WTC11 (cell line): ENCODE measurements around the gene ARHGAP10. TPM values are rescaled to one million over a fixed set of nuclear protein-coding genes. Genes with fewer than 3 reads are reported as not detected.

Source experiments
- ATAC-seq: fragments of 200-7000 bp; cut with Tn5 transposase; 2 replicates; pipeline ENCODE4 v1.10.0; 2021; ENCODE audit warnings: mild to moderate bottlenecking, moderate library complexity
- CTCF ChIA-PET: fragments of 300-600 bp; sonication (Branson Sonifier 250); formaldehyde crosslinking; loops from one replicate; lab custom pipeline; 2021; ENCODE audit warnings: antibody characterized with exemption; lab: Charles Lee
- POLR2A ChIA-PET: fragments of 350-600 bp; sonication (Branson Sonifier 250); formaldehyde crosslinking; loops from one replicate; lab custom pipeline; 2021; ENCODE audit warnings: antibody characterized with exemption; lab: Charles Lee
- DNase-seq: peaks from one replicate; pipeline ENCODE4 v3.0.0; 2021; ENCODE audit warnings: low spot score
- H3K27ac Mint-ChIP-seq: 2 replicates; pipeline ENCODE4 v1.8.0; 2021; ENCODE audit warnings: mixed read lengths
- H3K27me3 Mint-ChIP-seq: 2 replicates; pipeline ENCODE4 v1.8.0; 2021; ENCODE audit warnings: low read depth, mild to moderate bottlenecking, moderate library complexity, mixed read lengths
- H3K36me3 Mint-ChIP-seq: 2 replicates; pipeline ENCODE4 v1.8.0; 2021; ENCODE audit warnings: mixed read lengths
- H3K4me1 Mint-ChIP-seq: 2 replicates; pipeline ENCODE4 v1.8.0; 2022; ENCODE audit warnings: mixed read lengths
- H3K4me3 Mint-ChIP-seq: 2 replicates; pipeline ENCODE4 v1.8.0; 2021; ENCODE audit warnings: mild to moderate bottlenecking, moderate library complexity, mixed read lengths
- H3K9me3 Mint-ChIP-seq: 2 replicates; pipeline ENCODE4 v1.8.0; 2021; ENCODE audit warnings: mixed read lengths
- ATF1 ChIP-seq: sonication (generic); formaldehyde crosslinking; IDR thresholded peaks from 2 replicates; pipeline ENCODE4 v1.8.1; 2023; ENCODE audit warnings: mild to moderate bottlenecking, moderate library complexity, missing genetic modification reagents
- ELF4 ChIP-seq: sonication (generic); formaldehyde crosslinking; IDR thresholded peaks from 2 replicates; pipeline ENCODE4 v1.8.1; 2022; ENCODE audit warnings: low read depth, mild to moderate bottlenecking, moderate library complexity, missing genetic modification reagents
- ETV6 ChIP-seq: sonication (generic); formaldehyde crosslinking; IDR thresholded peaks from 2 replicates; pipeline ENCODE4 v1.8.1; 2022; ENCODE audit warnings: mild to moderate bottlenecking, missing genetic modification reagents
- GRHL2 ChIP-seq: fragments of 250-450 bp; sonication (Bioruptor Pico); IDR thresholded peaks from 2 replicates; pipeline ENCODE4 v1.8.0; 2022; ENCODE audit warnings: mild to moderate bottlenecking, moderate library complexity; ENCODE audit not compliant: insufficient replicate concordance, severe bottlenecking
- GTF2I ChIP-seq: fragments of 250-450 bp; sonication (Bioruptor Pico); conservative IDR thresholded peaks from 2 replicates; pipeline ENCODE4 v1.4.0; 2021; ENCODE audit warnings: mild to moderate bottlenecking
- JAZF1 ChIP-seq: fragments of 250-450 bp; sonication (Bioruptor Pico); IDR thresholded peaks from 2 replicates; pipeline ENCODE4 v1.9.0; 2021; ENCODE audit warnings: moderate library complexity, mild to moderate bottlenecking, inconsistent platforms
- KAT7 ChIP-seq: sonication (generic); formaldehyde crosslinking; IDR thresholded peaks from 2 replicates; pipeline ENCODE4 v1.8.1; 2023; ENCODE audit warnings: missing genetic modification reagents, mild to moderate bottlenecking, borderline replicate concordance
- MYBL2 ChIP-seq: sonication (generic); formaldehyde crosslinking; IDR thresholded peaks from 2 replicates; pipeline ENCODE4 v1.8.1; 2023; ENCODE audit warnings: mild to moderate bottlenecking, moderate library complexity, missing genetic modification reagents
- RORB ChIP-seq: fragments of 250-450 bp; sonication (Bioruptor Pico); IDR thresholded peaks from 2 replicates; pipeline ENCODE4 v1.9.0; 2021; ENCODE audit warnings: mild to moderate bottlenecking
- SMAD3 ChIP-seq: sonication (generic); formaldehyde crosslinking; IDR thresholded peaks from 2 replicates; pipeline ENCODE4 v1.8.0; 2022; ENCODE audit warnings: missing genetic modification reagents, mild to moderate bottlenecking, borderline replicate concordance
- SMAD4 ChIP-seq: sonication (generic); formaldehyde crosslinking; IDR thresholded peaks from 2 replicates; pipeline ENCODE4 v1.8.0; 2022; ENCODE audit warnings: mild to moderate bottlenecking, missing genetic modification reagents
- TEAD1 ChIP-seq: sonication (generic); formaldehyde crosslinking; IDR thresholded peaks from 2 replicates; pipeline ENCODE4 v1.8.0; 2022; ENCODE audit warnings: mild to moderate bottlenecking, missing genetic modification reagents
- ZNF317 ChIP-seq: sonication (generic); formaldehyde crosslinking; IDR thresholded peaks from 2 replicates; pipeline ENCODE4 v1.8.1; 2023; ENCODE audit warnings: low read depth, mild to moderate bottlenecking, moderate library complexity, missing genetic modification reagents, borderline replicate concordance
- ZNF416 ChIP-seq: fragments of 250-450 bp; sonication (Bioruptor Pico); IDR thresholded peaks from 2 replicates; pipeline ENCODE4 v1.9.0; 2021; ENCODE audit warnings: mild to moderate bottlenecking, inconsistent platforms
- total RNA-seq: library from RNA; stranded (reverse); gene quantifications from 3 replicates; pipeline ENCODE4 v1.2.3, GENCODE V29; 2021
- TF ChIP-seq, protein P1 (sequence below): sonication (generic); formaldehyde crosslinking; IDR thresholded peaks from 2 replicates; pipeline ENCODE4 v1.8.1; 2023; ENCODE audit warnings: mild to moderate bottlenecking, missing genetic modification reagents
- TF ChIP-seq, protein P2 (sequence below): fragments of 200-600 bp; IDR thresholded peaks from 2 replicates; pipeline ENCODE4 v1.8.0; 2022; ENCODE audit warnings: antibody characterized with exemption
- TF ChIP-seq, protein P3 (sequence below): sonication (generic); formaldehyde crosslinking; IDR thresholded peaks from 2 replicates; pipeline ENCODE4 v1.8.0; 2022; ENCODE audit warnings: missing genetic modification reagents
- TF ChIP-seq, protein P4 (sequence below): sonication (generic); formaldehyde crosslinking; IDR thresholded peaks from 2 replicates; pipeline ENCODE4 v1.8.1; 2022; ENCODE audit warnings: low read depth, mild to moderate bottlenecking, moderate library complexity, missing genetic modification reagents, borderline replicate concordance
- TF ChIP-seq, protein P5 (sequence below): fragments of 250-450 bp; sonication (Bioruptor Pico); IDR thresholded peaks from 2 replicates; pipeline ENCODE4 v1.9.0; 2021; ENCODE audit warnings: mild to moderate bottlenecking

ARHGAP10 gene
- total RNA-seq, 1 experiment from 2014 or later, result 9.6 TPM

DNA sequence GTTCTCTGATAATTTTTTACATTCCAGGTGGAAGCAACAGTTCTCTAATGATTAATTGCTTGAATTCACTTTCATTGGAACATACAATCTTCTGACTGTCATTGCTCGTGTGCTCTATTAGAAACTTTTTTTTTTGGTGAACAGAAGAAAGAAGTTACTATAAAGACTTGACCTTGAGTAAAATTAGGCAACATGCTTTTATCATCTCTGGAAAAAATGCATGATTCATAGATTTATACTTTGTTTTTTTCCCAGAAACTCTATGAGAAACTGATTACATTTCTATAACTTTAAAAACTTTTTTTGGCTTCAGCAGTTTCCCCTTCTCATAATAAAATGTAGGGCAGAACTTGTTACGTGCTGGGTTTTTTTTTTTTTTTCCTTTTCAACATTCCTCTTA, 167.6 kb downstream of the ARHGAP10 start:
- CTCF ChIA-PET, result no interaction called here
- POLR2A ChIA-PET, result no interaction called here
- no peak overlapping the region for H3K27ac Mint-ChIP-seq
- peaks cover 20% of the 10 kb centered on the region for H3K36me3 Mint-ChIP-seq
- ATAC-seq (no peak), DNase-seq (no peak)
- H3K4me1 Mint-ChIP-seq, result no peaks in the 10 kb centered on the region
- TF ChIP-seq TEAD1 (CRISPR knock-in tag) (no peak), GTF2I (CRISPR knock-in tag) (no peak), ELF4 (CRISPR knock-in tag) (no peak), KAT7 (no peak), RORB (CRISPR knock-in tag) (no peak), ATF1 (CRISPR knock-in tag) (no peak), ETV6 (CRISPR knock-in tag) (no peak), GRHL2 (CRISPR knock-in tag) (no peak), SMAD3 (no peak), MYBL2 (CRISPR knock-in tag) (no peak), ZNF317 (no peak), SMAD4 (no peak), ZNF416 (CRISPR knock-in tag) (no peak)
- TF ChIP-seq, protein P1, sequence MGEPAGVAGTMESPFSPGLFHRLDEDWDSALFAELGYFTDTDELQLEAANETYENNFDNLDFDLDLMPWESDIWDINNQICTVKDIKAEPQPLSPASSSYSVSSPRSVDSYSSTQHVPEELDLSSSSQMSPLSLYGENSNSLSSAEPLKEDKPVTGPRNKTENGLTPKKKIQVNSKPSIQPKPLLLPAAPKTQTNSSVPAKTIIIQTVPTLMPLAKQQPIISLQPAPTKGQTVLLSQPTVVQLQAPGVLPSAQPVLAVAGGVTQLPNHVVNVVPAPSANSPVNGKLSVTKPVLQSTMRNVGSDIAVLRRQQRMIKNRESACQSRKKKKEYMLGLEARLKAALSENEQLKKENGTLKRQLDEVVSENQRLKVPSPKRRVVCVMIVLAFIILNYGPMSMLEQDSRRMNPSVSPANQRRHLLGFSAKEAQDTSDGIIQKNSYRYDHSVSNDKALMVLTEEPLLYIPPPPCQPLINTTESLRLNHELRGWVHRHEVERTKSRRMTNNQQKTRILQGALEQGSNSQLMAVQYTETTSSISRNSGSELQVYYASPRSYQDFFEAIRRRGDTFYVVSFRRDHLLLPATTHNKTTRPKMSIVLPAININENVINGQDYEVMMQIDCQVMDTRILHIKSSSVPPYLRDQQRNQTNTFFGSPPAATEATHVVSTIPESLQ (CRISPR knock-in tag), result no peak
- TF ChIP-seq, protein P2, sequence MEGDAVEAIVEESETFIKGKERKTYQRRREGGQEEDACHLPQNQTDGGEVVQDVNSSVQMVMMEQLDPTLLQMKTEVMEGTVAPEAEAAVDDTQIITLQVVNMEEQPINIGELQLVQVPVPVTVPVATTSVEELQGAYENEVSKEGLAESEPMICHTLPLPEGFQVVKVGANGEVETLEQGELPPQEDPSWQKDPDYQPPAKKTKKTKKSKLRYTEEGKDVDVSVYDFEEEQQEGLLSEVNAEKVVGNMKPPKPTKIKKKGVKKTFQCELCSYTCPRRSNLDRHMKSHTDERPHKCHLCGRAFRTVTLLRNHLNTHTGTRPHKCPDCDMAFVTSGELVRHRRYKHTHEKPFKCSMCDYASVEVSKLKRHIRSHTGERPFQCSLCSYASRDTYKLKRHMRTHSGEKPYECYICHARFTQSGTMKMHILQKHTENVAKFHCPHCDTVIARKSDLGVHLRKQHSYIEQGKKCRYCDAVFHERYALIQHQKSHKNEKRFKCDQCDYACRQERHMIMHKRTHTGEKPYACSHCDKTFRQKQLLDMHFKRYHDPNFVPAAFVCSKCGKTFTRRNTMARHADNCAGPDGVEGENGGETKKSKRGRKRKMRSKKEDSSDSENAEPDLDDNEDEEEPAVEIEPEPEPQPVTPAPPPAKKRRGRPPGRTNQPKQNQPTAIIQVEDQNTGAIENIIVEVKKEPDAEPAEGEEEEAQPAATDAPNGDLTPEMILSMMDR, result no peak
- TF ChIP-seq, protein P3, sequence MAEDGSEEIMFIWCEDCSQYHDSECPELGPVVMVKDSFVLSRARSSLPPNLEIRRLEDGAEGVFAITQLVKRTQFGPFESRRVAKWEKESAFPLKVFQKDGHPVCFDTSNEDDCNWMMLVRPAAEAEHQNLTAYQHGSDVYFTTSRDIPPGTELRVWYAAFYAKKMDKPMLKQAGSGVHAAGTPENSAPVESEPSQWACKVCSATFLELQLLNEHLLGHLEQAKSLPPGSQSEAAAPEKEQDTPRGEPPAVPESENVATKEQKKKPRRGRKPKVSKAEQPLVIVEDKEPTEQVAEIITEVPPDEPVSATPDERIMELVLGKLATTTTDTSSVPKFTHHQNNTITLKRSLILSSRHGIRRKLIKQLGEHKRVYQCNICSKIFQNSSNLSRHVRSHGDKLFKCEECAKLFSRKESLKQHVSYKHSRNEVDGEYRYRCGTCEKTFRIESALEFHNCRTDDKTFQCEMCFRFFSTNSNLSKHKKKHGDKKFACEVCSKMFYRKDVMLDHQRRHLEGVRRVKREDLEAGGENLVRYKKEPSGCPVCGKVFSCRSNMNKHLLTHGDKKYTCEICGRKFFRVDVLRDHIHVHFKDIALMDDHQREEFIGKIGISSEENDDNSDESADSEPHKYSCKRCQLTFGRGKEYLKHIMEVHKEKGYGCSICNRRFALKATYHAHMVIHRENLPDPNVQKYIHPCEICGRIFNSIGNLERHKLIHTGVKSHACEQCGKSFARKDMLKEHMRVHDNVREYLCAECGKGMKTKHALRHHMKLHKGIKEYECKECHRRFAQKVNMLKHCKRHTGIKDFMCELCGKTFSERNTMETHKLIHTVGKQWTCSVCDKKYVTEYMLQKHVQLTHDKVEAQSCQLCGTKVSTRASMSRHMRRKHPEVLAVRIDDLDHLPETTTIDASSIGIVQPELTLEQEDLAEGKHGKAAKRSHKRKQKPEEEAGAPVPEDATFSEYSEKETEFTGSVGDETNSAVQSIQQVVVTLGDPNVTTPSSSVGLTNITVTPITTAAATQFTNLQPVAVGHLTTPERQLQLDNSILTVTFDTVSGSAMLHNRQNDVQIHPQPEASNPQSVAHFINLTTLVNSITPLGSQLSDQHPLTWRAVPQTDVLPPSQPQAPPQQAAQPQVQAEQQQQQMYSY (CRISPR knock-in tag), result no peak
- H3K27me3 Mint-ChIP-seq, result no peaks in the 10 kb centered on the region
- H3K4me3 Mint-ChIP-seq, result no peak overlapping the region
- H3K9me3 Mint-ChIP-seq, result peaks cover 20% of the 10 kb centered on the region

DNA sequence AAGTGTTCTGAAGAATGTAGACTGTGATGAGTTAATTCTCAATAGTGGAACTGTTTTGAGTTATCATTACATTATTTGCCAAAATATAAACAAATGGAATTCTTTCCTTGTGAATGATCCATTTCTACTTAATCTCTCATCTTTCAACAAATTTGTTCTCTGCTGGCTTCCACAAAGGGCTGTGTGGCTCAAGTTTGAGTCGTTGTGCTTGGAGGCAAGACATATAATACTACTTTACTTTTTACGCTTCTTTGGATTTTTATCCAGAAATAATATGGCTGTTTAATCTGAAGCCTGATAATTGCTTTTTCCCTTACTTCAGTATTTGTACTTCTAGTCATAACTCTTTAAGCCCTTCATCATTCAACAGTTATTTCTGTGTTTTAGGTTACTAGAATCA, 169.5 kb downstream of the ARHGAP10 start:
- Mint-ChIP-seq H3K27ac (no peak overlapping the region), H3K9me3 (peaks cover 15% of the 10 kb centered on the region), H3K36me3 (peaks cover 17% of the 10 kb centered on the region), H3K27me3 (no peaks in the 10 kb centered on the region), H3K4me3 (no peak overlapping the region), H3K4me1 (no peaks in the 10 kb centered on the region)
- CTCF ChIA-PET, result no interaction called here
- POLR2A ChIA-PET, result no interaction called here
- TF ChIP-seq MYBL2 (CRISPR knock-in tag) (no peak), RORB (CRISPR knock-in tag) (no peak), TEAD1 (CRISPR knock-in tag) (no peak), JAZF1 (no peak), ELF4 (CRISPR knock-in tag) (no peak), ZNF317 (no peak)
- TF ChIP-seq, protein P4, sequence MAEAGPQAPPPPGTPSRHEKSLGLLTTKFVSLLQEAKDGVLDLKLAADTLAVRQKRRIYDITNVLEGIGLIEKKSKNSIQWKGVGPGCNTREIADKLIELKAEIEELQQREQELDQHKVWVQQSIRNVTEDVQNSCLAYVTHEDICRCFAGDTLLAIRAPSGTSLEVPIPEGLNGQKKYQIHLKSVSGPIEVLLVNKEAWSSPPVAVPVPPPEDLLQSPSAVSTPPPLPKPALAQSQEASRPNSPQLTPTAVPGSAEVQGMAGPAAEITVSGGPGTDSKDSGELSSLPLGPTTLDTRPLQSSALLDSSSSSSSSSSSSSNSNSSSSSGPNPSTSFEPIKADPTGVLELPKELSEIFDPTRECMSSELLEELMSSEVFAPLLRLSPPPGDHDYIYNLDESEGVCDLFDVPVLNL (CRISPR knock-in tag), result no peak
- TF ChIP-seq, protein P5, sequence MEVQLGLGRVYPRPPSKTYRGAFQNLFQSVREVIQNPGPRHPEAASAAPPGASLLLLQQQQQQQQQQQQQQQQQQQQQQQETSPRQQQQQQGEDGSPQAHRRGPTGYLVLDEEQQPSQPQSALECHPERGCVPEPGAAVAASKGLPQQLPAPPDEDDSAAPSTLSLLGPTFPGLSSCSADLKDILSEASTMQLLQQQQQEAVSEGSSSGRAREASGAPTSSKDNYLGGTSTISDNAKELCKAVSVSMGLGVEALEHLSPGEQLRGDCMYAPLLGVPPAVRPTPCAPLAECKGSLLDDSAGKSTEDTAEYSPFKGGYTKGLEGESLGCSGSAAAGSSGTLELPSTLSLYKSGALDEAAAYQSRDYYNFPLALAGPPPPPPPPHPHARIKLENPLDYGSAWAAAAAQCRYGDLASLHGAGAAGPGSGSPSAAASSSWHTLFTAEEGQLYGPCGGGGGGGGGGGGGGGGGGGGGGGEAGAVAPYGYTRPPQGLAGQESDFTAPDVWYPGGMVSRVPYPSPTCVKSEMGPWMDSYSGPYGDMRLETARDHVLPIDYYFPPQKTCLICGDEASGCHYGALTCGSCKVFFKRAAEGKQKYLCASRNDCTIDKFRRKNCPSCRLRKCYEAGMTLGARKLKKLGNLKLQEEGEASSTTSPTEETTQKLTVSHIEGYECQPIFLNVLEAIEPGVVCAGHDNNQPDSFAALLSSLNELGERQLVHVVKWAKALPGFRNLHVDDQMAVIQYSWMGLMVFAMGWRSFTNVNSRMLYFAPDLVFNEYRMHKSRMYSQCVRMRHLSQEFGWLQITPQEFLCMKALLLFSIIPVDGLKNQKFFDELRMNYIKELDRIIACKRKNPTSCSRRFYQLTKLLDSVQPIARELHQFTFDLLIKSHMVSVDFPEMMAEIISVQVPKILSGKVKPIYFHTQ (CRISPR knock-in tag), result no peak
- ATAC-seq (no peak), DNase-seq (no peak)
